Esophagus (tissue), 2 donors: ENCODE measurements around the gene ARAP1. TPM values are rescaled to one million over a fixed set of nuclear protein-coding genes. Genes with fewer than 3 reads are reported as not detected.

Source experiments
- H3K27ac ChIP-seq, 2 donors: one replicate each; pipeline ENCODE4 v1.5.1; 2013; ENCODE audit warnings: low read depth in 2 of 2, mild to moderate bottlenecking in 2 of 2, inconsistent platforms in 1 of 2, low read length in 1 of 2, moderate library complexity in 1 of 2
- H3K27me3 ChIP-seq, 2 donors: one replicate each; pipeline ENCODE4 v1.6.1; 2013; ENCODE audit warnings: low read length in 2 of 2, control low read depth in 1 of 2, mild to moderate bottlenecking in 1 of 2; ENCODE audit not compliant: insufficient read depth in 2 of 2, control insufficient read depth in 1 of 2
- H3K36me3 ChIP-seq, 2 donors: one replicate each; pipeline ENCODE4 v1.6.1; 2013; ENCODE audit warnings: low read length in 1 of 2; ENCODE audit not compliant: control insufficient read depth in 2 of 2, insufficient read depth in 2 of 2
- H3K4me1 ChIP-seq, 2 donors: one replicate each; pipeline ENCODE4 v1.6.1; 2013; ENCODE audit warnings: low read length in 1 of 2; ENCODE audit not compliant: control insufficient read depth in 2 of 2, insufficient read depth in 2 of 2
- H3K4me3 ChIP-seq, 2 donors: one replicate each; pipeline ENCODE4 v1.5.1; 2013; ENCODE audit warnings: low read length in 2 of 2, mild to moderate bottlenecking in 2 of 2, low read depth in 1 of 2, moderate library complexity in 1 of 2
- H3K9me3 ChIP-seq, 2 donors: one replicate each; pipeline ENCODE4 v1.6.1; 2013; ENCODE audit warnings: mild to moderate bottlenecking in 2 of 2, low read depth in 1 of 2, low read length in 1 of 2, moderate library complexity in 1 of 2; ENCODE audit not compliant: control insufficient read depth in 2 of 2, insufficient read depth in 1 of 2
- WGBS, 2 donors: extraction: QIAGEN DNeasy Blood & Tissue Kit; methylation state at CpG; one replicate each; pipeline ENCODE4 v1.1.7; 2013; 5-methylcytosine and 5-hydroxymethylcytosine counted together
- polyA plus RNA-seq, 2 donors: library from polyadenylated mRNA; stranded (reverse); fragments of 200-250 nt; gene quantifications; one replicate each; pipeline ENCODE4 v1.2.3, GENCODE V29; 2013
- donor health status: healthy with polysubstance abuse.
- donor health status: Bipolar disorder and iron deficiency.

Gene ARAP1
- polyA plus RNA-seq, 2 donors, result 28.4 to 45.3 TPM

DNA sequence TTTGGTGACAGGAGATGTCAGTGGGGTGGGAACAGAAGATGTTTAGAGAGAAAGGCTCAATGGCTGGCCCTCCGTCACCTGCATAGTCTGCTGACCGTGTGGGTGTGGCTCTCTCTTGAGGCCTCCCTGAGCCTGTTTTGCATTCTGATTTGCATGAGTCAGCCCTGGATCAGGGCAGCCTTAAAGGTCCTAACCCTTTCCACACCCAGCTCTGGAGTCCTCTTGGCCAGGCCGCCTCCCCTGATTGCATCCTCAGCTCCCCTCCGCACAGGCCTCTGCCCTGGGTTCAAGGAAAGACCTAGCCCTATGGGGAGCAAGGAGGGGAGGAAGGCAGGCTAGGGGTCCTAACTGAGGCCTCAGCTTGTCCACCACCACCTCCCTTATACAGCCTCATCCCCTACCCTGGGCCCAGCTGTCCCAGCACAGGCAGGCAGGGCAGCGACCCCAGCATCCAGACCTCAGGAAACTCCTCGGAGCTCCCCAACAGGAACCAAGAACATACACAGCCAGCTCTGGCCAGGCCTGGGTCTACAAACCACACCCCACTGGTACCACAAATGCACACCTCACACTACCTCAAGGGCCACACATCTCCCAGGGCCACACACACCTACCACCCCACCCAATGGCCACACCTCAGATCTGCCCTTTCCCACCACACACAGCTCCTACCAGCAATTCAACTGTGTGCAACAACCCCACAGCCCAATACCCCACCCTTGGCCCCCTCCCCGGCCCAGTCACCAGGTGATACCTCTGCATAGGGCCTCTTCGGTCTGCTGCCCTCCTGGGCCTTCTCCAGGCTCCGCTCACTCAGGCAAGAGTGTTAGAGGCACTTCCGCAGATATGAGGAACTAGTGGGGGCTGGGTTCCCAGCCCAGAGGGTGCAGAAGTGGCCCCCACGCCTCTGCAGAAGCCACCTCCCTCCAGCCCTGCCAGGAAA lies 13.7 kb downstream of the ARAP1 start:
- Histone ChIP-seq H3K4me3 (no peak overlapping the region), H3K27ac (peak overlapping the region; percentile 29 to 80), H3K36me3 (no peaks in the 10 kb centered on the region), H3K9me3 (no peaks in the 10 kb centered on the region), H3K4me1 (peaks cover 5 to 31% of the 10 kb centered on the region in 2 donors), H3K27me3 (no peaks in the 10 kb centered on the region)
- WGBS, 2 donors, result 76 to 83% methylated on average over 11 of the region's 11 CpGs

DNA sequence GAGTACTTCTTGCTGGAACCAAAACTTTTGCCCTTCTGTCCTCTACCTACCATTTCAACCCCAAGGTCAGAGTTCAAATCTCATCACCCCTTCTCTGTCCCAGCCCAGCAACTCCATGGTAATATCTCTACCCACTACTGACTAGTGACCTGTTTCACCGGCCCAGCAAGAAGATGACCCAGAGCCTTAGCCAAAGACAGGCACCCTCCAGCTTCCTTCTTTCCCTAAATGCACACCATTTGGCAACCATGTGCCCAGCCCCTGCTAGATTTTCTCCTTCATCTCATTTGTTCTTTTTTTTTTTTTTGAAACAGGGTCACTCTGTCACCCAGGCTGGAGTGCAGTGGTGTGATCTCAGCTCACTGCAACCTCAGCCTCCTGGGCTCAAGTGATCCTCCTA lies 14.9 kb downstream of the ARAP1 start:
- peaks cover 2 to 29% of the 10 kb centered on the region in 2 donors for H3K4me1 ChIP-seq
- no peaks in the 10 kb centered on the region for H3K9me3 ChIP-seq

GRCh38 chr11:72736452-72737069 lies 15.6 kb downstream of the ARAP1 start:
- Histone ChIP-seq H3K36me3 (no peaks in the 10 kb centered on the region), H3K4me3 (no peak overlapping the region), H3K4me1 (peaks cover 2 to 27% of the 10 kb centered on the region in 2 donors), H3K27me3 (no peaks in the 10 kb centered on the region), H3K27ac (peak overlapping the region in 1 of 2 donors; percentile 80), H3K9me3 (no peaks in the 10 kb centered on the region)
- 36 to 40% methylated on average over 5 of the region's 5 CpGs for WGBS, 2 donors

More for the DNA sequence above, 14.9 kb downstream of the ARAP1 start:
- Histone ChIP-seq H3K27ac (peak overlapping the region in 1 of 2 donors; percentile 80), H3K4me3 (no peak overlapping the region), H3K36me3 (no peaks in the 10 kb centered on the region), H3K27me3 (no peaks in the 10 kb centered on the region)
- 90 to 95% methylated on average over 1 of the region's 1 CpG for WGBS, 2 donors

- H3K9me3 ChIP-seq, result no peaks in the 10 kb centered on the region
- H3K4me3 ChIP-seq, result no peak overlapping the region
- peak overlapping the region in 1 of 2 donors; percentile 28 for H3K27ac ChIP-seq
- H3K4me1 ChIP-seq, result peaks cover under 1 to 20% of the 10 kb centered on the region in 2 donors
- 81 to 86% methylated on average over 8 of the region's 8 CpGs for WGBS, 2 donors
- no peaks in the 10 kb centered on the region for H3K36me3 ChIP-seq
- H3K27me3 ChIP-seq, result no peaks in the 10 kb centered on the region
Measured at GRCh38 chr11:72735495-72736027, 16.6 kb downstream of the ARAP1 start.

DNA sequence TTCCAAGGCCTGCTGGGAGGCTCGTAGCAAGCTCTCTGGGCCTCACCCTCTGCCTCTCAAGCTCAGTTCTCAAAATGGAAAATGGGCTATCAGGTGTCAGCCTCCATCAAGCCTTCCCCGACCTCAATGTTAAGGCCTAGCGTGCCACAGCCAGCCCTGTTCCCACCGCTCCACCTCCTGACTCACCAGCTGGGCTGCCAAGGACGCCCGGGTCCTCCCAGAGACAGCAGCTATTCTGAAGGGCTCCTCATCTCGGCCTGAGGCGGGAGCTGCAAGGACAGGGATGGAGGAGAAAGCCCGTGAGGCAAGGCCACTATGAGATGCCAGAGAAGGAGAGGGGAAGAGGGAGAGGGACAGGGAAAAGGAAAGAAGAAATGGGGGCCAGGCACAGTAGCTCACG lies 19.9 kb downstream of the ARAP1 start:
- no peak overlapping the region for H3K4me3 ChIP-seq
- H3K27ac ChIP-seq, result peak overlapping the region in 1 of 2 donors; percentile 6
- no peaks in the 10 kb centered on the region for H3K36me3 ChIP-seq
- H3K9me3 ChIP-seq, result no peaks in the 10 kb centered on the region
- peaks cover 0 to 11% of the 10 kb centered on the region in 2 donors for H3K4me1 ChIP-seq
- H3K27me3 ChIP-seq, result no peaks in the 10 kb centered on the region
- 70 to 73% methylated on average over 10 of the region's 10 CpGs for WGBS, 2 donors

DNA sequence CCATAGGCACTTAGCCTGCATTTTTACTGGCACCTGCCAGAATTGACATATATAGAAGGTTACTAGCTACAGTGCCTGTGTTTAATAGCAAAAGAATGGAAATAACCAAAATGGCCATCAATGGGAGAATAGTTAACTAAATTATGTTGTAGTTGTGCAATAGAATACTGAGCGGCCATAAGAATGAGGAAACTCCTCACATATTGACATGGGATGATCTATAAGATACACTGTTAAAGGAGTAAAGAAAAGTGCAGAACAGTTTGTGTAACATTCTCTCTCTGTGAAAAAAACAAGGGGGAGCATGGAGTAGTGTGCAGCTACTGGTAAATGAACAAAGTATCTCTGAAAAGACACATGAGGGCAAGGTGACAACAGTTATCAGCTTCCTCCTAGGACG lies 21.5 kb downstream of the ARAP1 start:
- peaks cover 0 to 2% of the 10 kb centered on the region in 2 donors for H3K36me3 ChIP-seq
- no peak overlapping the region for H3K4me3 ChIP-seq
- no peaks in the 10 kb centered on the region for H3K27me3 ChIP-seq
- H3K4me1 ChIP-seq, result no peaks in the 10 kb centered on the region
- no peaks in the 10 kb centered on the region for H3K9me3 ChIP-seq
- 83 to 84% methylated on average over 2 of the region's 2 CpGs for WGBS, 2 donors
- no peak overlapping the region for H3K27ac ChIP-seq

DNA sequence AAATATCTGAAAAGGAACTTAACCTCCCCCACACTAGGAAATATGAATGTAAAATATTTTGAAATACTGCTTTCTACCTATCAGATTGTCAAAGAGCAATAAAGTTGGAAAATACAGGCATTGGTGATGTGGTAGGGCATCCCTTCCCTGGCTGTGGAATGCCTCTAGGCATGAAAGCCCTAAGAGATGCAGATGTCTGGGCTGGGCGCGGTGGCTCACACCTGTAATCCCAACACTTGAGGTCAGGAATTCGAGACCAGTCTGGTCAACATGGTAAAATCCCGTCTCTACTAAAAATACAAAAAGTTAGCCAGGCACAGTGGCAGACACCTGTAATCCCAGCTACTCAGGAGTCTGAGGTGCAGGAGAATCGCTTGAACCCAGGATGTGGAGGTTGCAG lies 22.0 kb downstream of the ARAP1 start:
- no peaks in the 10 kb centered on the region for H3K4me1 ChIP-seq
- 83 to 91% methylated on average over 5 of the region's 5 CpGs for WGBS, 2 donors
- H3K27me3 ChIP-seq, result no peaks in the 10 kb centered on the region
- no peak overlapping the region for H3K4me3 ChIP-seq
- no peak overlapping the region for H3K27ac ChIP-seq
- H3K36me3 ChIP-seq, result peaks cover 0 to 2% of the 10 kb centered on the region in 2 donors
- H3K9me3 ChIP-seq, result no peaks in the 10 kb centered on the region

GRCh38 chr11:72727521-72727920 lies 24.7 kb downstream of the ARAP1 start:
- WGBS, 2 donors, result 73 to 74% methylated on average over 4 of the region's 4 CpGs
- Histone ChIP-seq H3K36me3 (peaks cover 0 to 2% of the 10 kb centered on the region in 2 donors), H3K4me3 (no peak overlapping the region), H3K4me1 (peaks cover 5 to 9% of the 10 kb centered on the region in 2 donors), H3K27ac (no peak overlapping the region), H3K9me3 (no peaks in the 10 kb centered on the region), H3K27me3 (no peaks in the 10 kb centered on the region)

GRCh38 chr11:72726266-72727220 lies 25.7 kb downstream of the ARAP1 start:
- Histone ChIP-seq H3K9me3 (no peaks in the 10 kb centered on the region), H3K36me3 (peaks cover 0 to 2% of the 10 kb centered on the region in 2 donors), H3K4me1 (peaks cover 5 to 9% of the 10 kb centered on the region in 2 donors), H3K4me3 (no peak overlapping the region), H3K27me3 (no peaks in the 10 kb centered on the region), H3K27ac (no peak overlapping the region)
- WGBS, 2 donors, result 89 to 91% methylated on average over 34 to 40 of the region's 40 CpGs
